GM21825 (cell line): Measurements from ENCODE around the gene CEACAM21.
"Not testable (repeated sequence)": the region's sequence is repeated elsewhere in the genome, so short reads cannot be mapped to it uniquely, and the experiment has no call there.

Experiments used
- ATAC-seq: cut with Tn5 transposase; IDR thresholded peaks from one replicate; pipeline ENCODE4 v1.9.1; 2021; ENCODE audit warnings: mild to moderate bottlenecking, moderate library complexity; ENCODE audit not compliant: unreplicated experiment

CEACAM21 gene

DNA sequence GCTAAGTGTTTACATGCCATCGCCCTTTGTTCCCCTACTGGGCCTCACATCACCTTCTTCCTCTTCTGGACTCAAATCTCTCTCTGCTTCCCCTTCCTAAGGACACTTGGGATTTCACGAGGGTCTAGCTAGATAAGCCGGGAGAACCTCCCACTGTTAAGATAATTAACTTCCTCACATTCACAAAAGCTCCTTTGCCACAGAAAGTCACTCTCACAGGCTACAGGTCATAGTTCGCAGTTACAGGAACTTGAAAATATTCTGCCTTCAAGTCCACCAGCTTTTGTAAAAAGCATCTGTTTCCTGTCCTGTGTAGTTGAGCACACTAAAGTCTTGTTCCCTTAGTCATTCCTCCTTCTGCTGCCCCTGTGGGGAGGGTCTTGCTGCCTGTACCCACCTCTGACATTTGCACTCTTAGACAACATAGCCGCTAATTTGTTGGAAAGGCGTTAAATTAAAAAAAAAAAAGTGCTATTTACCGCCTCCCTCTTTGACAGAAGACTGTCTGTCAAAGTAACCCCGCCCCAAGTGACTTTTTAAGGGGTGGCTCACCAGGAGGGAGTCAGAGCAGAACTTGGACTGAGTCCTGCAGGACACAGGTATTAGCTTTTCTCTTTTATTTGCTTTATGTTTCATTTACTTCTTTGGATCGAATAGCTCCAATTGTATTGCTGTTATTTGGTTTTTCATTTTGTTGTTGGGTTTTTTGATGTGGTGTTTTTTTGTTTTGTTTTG lies 26.8 kb upstream of the CEACAM21 start:
- ATAC-seq = peak; percentile 60

DNA sequence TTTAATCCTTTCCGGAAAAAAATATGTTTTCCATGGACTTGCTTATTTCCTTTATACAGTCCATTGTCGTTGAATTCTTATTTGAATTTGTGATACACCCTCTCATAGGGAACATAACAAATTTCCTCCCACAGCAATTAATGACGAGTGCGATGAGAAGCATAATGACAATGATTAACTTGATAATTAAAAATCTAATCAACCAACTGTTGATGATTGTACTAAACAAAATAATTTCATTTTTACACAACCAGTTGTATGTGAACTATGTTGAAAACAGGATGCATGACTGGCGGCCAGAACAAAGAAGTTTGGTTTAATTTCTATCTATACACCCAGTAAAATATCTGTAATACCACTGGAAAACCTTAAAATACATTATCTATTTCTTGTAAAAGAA lies 26.1 kb upstream of the CEACAM21 start:
- no peak for ATAC-seq

DNA sequence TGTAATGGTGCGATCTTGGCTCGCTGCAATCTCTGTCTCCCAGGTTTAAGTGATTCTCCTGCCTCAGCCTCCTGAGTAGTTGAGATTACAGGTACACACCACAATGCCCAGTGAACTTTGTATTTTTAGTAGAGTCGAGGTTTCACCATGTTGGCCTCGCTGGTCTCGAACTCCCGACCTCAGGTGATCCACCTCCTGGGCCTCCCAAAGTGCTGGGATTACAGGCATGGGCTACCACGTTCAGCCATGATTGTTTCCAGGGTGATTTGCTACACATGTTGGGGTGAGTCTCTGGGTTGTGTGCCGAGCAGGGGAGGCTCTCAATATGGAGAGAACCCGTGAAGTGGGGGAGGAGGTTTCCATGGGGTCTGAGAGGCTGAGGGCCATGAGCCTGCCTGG lies 24.8 kb upstream of the CEACAM21 start:
- ATAC-seq = no peak

DNA sequence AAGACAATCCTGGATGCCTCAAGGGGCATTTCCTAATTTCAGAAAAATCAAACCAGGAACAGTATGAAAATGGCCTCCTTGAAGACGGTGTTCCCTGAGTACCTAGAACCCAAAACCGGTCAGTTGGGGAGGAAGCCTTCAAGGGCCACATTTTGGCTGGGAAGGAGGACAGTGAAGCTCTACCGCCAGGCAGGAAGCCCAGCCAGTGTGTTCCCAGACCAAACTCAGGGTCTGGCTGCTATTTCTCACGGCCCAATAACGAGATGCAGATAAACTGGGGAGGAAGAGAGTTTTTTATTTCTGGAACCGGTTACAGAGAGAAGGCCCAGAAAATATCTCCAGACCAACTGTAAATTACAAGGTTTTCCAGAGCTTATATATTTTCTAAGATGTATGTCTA lies 24.3 kb upstream of the CEACAM21 start:
- no peak for ATAC-seq

DNA sequence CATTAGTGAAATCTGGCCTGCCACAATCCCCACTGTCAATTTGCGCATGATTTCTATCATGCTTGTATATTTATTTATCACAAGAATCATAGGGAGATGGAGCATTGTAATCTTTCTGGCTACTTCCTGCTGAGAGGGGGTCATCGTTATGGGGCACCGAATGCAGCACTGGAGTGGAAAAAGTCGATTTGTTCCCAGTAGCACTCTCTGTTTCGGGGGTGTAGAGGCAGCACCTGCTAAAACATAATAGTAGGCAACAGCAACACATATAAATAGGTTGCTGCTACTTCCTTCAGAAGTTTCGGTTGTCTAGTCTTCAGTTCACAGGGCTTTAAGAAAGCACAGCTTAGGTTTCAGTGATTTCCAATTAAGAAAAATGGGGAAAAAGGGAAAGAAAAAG lies 23.4 kb upstream of the CEACAM21 start:
- no peak for ATAC-seq

DNA sequence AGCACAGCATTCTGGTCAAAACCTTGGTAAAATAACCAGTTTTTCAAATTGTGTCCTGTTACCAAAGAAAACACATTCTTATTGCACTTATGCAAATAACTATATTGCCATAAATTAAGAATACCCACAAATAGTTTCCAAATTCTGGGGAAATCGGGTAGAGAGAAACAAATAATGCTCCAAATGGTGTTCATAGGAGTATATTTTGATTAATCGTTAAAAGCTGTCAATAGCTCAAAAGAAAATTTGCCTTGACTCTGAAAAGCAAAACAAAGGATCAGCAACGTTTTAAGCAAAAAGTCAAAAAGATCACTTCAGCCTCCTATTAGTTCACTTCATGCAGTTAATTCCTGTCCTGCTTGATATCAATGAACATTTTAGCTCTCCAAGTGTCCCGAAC lies 22.2 kb upstream of the CEACAM21 start:
- ATAC-seq = no peak

DNA sequence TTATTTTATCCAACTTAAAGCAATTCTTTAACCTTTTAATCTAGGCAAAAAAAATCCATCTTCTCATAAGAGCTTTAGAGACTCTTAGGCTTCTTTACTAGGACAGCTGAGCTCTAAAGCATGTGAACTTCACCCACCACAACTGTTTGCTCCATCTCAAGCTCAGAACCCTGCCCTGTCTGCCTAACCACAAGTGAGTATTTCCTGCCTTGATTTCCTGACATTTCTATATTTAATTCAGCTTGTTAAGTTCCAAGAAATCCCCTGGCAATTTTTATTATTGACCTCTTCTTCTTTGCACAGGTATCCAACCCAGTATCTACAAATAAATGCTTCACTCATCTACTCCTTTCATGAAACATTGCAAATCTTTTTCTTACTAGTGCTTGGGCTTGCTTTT lies 21.1 kb upstream of the CEACAM21 start:
- no peak for ATAC-seq

DNA sequence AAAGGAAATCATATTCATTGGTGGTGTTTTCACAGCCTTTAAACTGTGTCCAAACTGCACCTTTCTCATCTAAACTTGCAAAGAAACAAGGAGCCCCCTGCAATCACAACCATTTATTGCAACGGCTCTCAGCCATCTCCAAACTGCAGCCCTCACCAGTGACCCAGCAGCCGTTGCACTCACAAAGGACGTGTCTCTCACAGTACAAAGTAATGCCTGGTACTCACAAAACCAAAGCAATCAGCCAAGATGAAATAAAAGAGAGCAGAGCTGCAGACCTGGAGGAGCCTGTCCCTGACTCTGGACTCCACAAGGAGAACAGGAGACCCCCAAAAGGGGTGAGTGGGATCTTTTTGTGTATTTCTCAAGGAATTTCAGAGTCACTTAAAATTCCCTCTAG lies 20.2 kb upstream of the CEACAM21 start:
- no peak for ATAC-seq

DNA sequence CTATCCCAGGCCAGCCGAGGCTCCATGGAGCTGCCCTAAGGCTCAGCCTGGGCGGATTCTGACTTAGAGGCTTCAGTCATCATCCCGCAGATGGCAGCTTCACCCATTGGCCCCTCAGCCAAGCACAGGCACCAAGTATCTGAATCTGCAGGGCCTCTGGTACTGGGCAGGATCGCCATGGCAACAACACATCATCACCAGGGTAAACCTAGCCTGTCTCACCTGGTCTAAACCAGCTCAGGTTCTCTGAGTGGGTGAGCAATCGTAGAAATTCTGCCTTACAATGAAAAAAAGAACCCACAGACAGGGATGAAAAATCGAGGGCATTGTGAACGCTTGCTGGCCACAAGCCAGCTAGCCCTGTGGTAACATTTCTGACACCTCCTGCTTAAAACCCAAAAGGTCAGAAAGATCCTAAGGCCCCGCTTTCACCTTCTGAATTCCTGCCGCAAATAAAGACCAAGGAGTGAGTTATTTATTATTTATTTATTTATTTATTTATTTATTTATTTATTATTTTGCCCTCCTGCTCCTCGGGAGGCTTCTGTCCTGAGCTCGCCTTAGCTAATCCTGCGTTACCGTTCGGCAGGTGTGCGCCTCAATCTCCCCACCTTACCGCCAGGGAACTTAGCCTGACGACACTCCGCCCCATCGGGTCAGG lies 12.0 kb upstream of the CEACAM21 start:
- no peak for ATAC-seq

DNA sequence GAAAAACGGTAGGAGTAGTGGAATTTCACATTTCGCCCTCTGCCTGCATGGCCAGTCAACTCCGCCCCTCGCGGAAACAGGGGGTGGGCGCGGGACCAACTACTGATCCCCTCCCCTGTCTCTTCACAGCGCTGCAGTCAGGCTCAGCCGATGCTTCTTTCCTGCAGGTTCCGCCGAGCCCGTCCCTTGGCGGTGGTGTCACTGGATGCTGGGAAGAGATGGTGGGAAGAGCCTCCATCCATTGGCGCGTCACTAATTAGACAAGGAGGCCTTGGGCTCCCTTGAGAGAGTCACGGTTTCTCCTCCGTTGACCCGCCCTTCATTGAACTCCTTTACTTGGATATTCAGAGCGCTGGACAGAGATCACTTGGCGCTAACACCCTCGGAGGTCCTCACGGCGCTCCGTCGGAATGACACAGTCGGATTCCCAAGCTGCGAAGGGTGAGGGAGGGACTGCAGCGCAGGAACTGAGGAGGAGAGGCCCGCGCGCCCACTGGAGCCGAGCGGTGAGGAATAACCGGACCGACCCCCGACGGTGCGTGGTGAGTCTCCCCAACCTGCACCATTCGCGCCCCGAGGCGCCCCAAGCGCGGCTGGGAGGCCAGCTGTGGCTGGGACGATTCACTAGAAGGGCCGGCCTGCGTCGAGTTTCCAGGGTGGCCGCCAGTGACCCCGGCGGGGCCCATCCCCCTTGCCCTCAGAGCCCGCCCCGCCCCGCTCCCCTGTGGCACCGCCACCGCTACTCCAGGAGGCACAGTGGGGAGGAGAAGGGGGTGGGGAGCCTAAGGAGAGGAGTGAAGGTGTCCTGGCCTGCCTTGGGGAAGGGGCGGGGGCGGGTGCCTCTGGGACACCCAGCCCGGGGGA lies 11.2 kb upstream of the CEACAM21 start:
- ATAC-seq = no peak

DNA sequence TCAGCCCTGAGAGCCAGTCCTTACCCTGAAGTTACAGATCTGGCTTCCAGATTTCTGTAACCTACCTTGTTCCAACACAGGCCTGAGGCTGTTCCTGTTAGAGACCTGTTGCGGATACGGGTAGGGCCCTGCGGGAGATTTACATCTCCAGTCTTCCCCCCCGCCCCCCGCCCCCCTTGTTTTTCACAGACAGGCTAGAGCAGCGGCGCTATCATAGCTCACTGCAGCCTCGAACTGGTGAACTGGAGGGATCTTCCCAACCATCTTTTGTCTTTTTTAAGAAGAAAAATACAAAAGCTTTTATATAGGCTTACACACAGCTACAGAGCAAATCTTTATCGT lies 10.6 kb upstream of the CEACAM21 start:
- ATAC-seq = no peak

DNA sequence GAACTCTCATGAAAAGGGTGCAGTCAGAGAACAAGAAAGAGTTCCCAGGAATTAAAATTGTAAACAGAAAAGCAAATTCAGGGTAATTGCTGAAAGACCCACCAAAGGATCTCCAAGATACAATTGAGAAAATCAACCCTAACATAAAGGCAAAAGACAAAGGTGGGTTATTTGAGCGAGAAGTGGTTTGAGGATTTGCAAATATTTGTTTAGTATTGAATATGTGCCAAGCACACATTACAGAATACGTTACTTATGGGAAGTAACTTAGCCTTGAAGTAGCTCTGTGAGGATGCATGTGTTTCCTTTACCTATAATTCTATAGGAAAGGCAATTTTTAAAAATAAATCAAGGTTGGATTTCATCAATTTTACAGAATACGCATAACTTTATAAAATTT lies 10.0 kb upstream of the CEACAM21 start:
- no peak for ATAC-seq

DNA sequence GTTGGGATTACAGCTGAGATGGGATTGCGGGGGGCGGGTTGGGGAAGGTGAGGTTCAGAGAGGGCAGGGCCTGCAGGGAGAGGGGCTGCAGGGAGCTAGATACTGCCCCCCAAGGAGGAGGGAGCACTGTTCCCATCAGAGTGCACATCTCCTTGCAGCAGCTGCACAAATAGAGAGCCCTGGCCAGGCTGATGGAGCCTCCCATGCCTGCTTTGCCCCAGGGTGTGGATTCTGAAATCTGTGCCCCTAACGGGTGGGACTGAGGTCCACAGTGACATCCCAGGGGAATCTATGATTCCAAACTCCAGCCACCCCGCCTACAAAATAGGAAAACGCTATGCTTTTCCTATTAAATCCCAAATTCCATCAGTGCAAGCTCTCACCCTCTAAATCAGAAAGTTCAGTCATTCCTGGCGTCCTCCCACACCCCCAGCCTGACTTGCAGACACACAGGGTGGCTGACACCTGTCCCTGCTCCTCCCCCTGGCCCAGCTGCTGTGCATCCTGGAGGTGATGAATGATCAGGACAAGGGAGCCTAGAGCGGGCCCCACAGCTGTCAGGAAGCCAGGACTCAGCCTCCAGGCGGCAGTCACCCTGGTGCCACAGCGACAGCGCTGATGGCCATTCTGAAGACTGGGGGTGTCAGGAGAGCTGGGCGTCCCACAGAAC lies 6.3 kb upstream of the CEACAM21 start:
- ATAC-seq = no peak

DNA sequence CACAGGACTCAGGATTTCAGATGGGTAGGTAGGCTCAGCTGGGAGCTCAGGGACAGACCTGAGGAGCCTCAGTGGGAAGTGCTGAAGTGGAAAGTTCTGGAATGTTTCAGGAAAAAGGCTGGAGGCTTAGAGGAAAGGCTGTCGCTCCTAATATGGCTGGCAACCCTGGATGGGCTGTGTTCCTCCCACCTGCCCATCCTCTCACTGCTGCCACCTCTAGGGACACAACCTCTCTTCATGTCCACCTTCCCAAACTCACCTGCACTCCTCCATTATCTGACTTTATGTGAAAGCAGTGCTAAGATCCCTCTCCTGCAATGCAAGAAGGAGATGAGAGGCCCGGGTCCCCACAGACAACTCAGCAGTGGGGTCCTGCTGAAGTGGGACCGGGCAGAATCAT lies 5.8 kb upstream of the CEACAM21 start:
- ATAC-seq = no peak

DNA sequence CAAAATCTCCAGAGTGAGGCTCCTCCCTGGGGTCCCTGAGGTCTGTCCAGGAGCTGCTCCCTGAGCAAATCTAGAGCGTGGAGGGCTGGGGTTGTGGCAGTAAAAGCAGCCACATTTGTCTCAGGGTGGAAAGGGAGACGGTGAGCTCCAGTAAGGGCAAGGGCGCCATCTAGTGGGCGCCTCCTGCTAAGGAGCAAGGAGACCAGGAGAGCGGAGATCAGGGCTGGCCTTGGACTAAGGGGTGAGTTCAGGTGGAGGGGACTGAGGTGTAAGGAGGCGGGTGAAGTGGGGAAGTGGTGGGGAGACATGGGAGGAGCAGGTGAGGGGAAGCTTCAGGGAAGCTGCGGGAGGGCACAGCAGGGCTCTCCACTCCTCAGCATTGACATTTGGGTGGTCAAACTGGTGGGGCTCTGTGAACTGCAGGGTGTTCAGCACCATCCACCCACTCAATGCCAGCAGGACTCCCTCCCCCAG lies 5.3 kb upstream of the CEACAM21 start:
- ATAC-seq = no peak

DNA sequence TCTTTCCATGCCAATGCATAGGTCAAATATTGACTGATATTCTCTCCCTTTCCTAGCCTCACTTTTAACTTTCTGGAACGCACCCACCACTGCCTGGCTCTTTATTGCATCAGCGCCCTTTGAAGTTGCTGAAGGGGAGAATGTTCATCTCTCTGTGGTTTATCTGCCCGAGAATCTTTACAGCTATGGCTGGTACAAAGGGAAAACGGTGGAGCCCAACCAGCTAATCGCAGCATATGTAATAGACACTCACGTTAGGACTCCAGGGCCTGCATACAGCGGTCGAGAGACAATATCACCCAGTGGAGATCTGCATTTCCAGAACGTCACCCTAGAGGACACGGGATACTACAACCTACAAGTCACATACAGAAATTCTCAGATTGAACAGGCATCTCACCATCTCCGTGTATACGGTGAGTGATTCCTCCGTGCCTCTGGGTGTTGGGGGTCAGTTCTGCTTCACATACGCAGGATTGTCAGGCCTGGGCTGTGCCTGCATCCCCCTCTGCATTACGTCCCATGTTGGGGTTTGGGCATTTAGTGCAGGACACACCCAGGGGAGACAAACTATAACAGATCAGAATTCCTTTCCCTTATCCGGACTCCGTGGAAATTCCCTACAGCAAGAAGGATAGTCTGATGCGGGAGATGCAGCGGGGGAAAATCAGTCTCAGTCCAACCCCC lies 1.3 kb downstream of the CEACAM21 start:
- no peak for ATAC-seq

DNA sequence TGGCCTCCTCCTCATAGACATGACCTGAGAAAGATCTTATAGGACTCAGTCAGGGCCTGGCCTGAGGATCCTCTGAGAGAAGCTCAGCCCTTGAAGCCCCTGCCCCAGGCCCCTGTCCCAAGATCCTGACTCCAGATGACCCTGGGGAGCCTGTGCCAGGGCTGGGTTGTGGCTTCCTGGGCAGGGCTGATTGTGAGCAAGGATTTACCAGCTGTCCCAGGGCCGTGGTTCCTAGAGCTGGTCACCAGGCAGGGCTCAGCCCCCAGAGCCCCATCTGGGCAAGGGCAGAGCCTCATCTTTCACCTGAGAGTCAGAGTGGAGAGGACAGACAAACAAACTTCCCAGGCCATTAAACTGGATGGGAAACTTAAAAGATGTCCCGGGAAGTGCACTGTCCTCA lies 1.9 kb downstream of the CEACAM21 start:
- no peak for ATAC-seq

DNA sequence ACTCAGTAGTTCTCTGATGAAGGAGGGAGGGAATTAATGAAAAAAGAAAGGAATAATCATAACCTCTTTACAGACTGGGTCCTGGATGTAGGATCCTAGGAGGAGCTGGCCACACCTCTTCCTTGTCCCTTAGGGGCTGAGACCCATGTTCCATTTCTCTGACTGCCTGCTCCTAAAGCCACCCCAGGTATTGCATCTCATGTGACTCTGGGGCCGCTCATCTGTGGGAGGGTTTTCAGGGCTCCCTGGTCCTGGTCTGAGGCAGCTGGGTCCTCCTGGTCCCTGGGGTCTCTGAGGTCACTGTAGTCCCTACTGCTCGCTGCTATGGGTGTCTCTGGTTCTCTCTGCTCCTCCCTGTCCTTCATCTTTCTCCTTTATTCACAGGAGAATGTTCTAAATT lies 2.9 kb downstream of the CEACAM21 start:
- no peak for ATAC-seq

DNA sequence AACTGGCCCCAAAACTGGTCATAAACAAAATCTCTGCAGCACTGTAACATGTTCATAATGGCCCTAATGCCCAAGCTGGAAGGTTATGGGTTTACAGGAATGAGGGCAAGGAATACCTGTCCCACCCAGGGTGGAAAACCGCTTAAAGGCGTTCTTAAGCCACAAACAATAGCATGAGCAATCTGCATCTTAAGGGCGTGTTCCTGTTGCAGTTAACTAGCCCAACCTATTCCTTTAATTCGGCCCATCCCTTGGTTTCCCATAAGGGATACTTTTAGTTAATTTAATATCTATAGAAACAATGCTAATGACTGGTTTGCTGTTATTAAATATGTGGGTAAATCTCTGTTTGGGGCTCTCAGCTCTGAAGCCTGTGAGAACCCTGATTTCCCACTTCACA lies 5.1 kb downstream of the CEACAM21 start:
- ATAC-seq = not testable (repeated sequence)

DNA sequence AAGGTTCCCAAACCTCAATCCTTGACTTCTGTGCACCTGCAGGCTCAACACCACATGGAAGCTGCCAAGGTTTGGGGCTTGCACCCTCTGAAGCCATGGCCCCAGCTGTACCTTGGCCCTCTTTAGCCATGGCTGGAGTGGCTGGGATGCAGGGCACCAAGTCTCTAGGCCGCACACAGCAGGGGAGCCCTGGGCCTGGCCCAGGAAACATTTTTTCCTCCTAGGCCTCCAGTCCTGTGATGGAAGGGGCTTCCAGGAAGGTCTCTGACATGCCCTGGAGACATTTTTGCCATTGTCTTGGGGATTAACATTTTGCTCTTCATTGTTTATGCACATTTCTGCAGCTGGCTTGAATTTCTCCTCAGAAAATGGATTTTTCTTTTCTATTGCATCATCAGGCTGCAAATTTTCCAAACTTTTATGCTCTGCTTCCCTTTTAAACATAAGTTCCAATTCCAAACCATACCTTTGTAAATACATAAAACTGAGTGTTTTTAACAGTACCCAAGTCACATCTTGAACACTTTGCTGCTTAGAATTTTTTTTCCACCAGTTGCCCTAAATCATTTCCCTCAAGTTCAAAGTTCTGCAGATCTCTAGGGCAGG lies 6.7 kb downstream of the CEACAM21 start:
- not testable (repeated sequence) for ATAC-seq
